ENCODE results near the gene TMEM221. TPM values are rescaled to one million over a fixed set of nuclear protein-coding genes. Genes with fewer than 3 reads are reported as not detected.

TMEM221 gene
- total RNA-seq, 2 donors from 2014 or later: 3.5 to 4.8 TPM

- no peak for TF ChIP-seq CTCF (conservative IDR thresholded peaks at IDR 0.05)
- no peak overlapping the region for H3K4me3 Mint-ChIP-seq
- no peaks in the 10 kb centered on the region for H3K9me3 ChIP-seq (ENCODE audit: control insufficient read depth, low read length)
- H3K9ac ChIP-seq (ENCODE audit: extremely low read depth, low read length, poor library complexity, severe bottlenecking): no peak overlapping the region
- H3K9me3 Mint-ChIP-seq: no peaks in the 10 kb centered on the region
- peaks cover 2% of the 10 kb centered on the region for H3K36me3 Mint-ChIP-seq (ENCODE audit: low read depth)
- H3K27me3 ChIP-seq (ENCODE audit: control insufficient read depth, insufficient read depth, low read length, poor library complexity, severe bottlenecking): no peaks in the 10 kb centered on the region
- peaks cover 11% of the 10 kb centered on the region for H3K27me3 Mint-ChIP-seq (ENCODE audit: insufficient read depth)
- H3K4me3 ChIP-seq (ENCODE audit: low read length): no peak overlapping the region
- no peaks in the 10 kb centered on the region for H3K36me3 ChIP-seq (ENCODE audit: control insufficient read depth, insufficient read depth, low read length)
- no peaks in the 10 kb centered on the region for H3K4me1 ChIP-seq (ENCODE audit: control insufficient read depth, insufficient read depth, low read length)
- WGBS, 2 experiments (ENCODE audit: insufficient coverage in 1 of 2, insufficient read length in 1 of 2): 77 to 83% methylated on average over 9 of the region's 9 CpGs
- H3K27ac ChIP-seq (ENCODE audit: low read depth, low read length): no peak overlapping the region
- H3K27ac Mint-ChIP-seq: no peak overlapping the region
- H3K4me1 Mint-ChIP-seq: peaks cover 14% of the 10 kb centered on the region
- peak; percentile 48 for DNase-seq
Observed at GRCh38 chr19:17495639-17496296, 47.3 kb upstream of the TMEM221 start.

- Mint-ChIP-seq H3K27ac (no peak overlapping the region), H3K4me3 (no peak overlapping the region), H3K4me1 (peaks cover 9% of the 10 kb centered on the region), H3K36me3 (ENCODE audit: low read depth) (no peaks in the 10 kb centered on the region), H3K9me3 (no peaks in the 10 kb centered on the region), H3K27me3 (ENCODE audit: insufficient read depth) (peaks cover 4% of the 10 kb centered on the region)
- DNase-seq: no peak
- no peak overlapping the region for H3K27ac ChIP-seq (ENCODE audit: low read depth, low read length)
- WGBS, 2 experiments (ENCODE audit: insufficient coverage in 1 of 2, insufficient read length in 1 of 2): 89 to 94% methylated on average over 5 of the region's 5 CpGs
- H3K4me3 ChIP-seq (ENCODE audit: low read length): no peak overlapping the region
- H3K27me3 ChIP-seq (ENCODE audit: control insufficient read depth, insufficient read depth, low read length, poor library complexity, severe bottlenecking): no peaks in the 10 kb centered on the region
- no peaks in the 10 kb centered on the region for H3K36me3 ChIP-seq (ENCODE audit: control insufficient read depth, insufficient read depth, low read length)
- H3K9me3 ChIP-seq (ENCODE audit: control insufficient read depth, low read length): no peaks in the 10 kb centered on the region
- no peak overlapping the region for H3K9ac ChIP-seq (ENCODE audit: extremely low read depth, low read length, poor library complexity, severe bottlenecking)
- no peaks in the 10 kb centered on the region for H3K4me1 ChIP-seq (ENCODE audit: control insufficient read depth, insufficient read depth, low read length)
- TF ChIP-seq CTCF (conservative IDR thresholded peaks at IDR 0.05): no peak
Observed at GRCh38 chr19:17491287-17491686, 42.8 kb upstream of the TMEM221 start.

GRCh38 chr19:17490411-17490810, 41.9 kb upstream of the TMEM221 start:
- no peak overlapping the region for H3K9ac ChIP-seq (ENCODE audit: extremely low read depth, low read length, poor library complexity, severe bottlenecking)
- no peak for TF ChIP-seq CTCF (conservative IDR thresholded peaks at IDR 0.05)
- H3K4me3 ChIP-seq (ENCODE audit: low read length): no peak overlapping the region
- H3K4me3 Mint-ChIP-seq: no peak overlapping the region
- H3K4me1 ChIP-seq (ENCODE audit: control insufficient read depth, insufficient read depth, low read length): no peaks in the 10 kb centered on the region
- no peaks in the 10 kb centered on the region for H3K36me3 ChIP-seq (ENCODE audit: control insufficient read depth, insufficient read depth, low read length)
- no peaks in the 10 kb centered on the region for H3K9me3 ChIP-seq (ENCODE audit: control insufficient read depth, low read length)
- no peaks in the 10 kb centered on the region for H3K27me3 ChIP-seq (ENCODE audit: control insufficient read depth, insufficient read depth, low read length, poor library complexity, severe bottlenecking)
- H3K27me3 Mint-ChIP-seq (ENCODE audit: insufficient read depth): peaks cover 4% of the 10 kb centered on the region
- 95 to 100% methylated on average over 2 to 4 of the region's 4 CpGs for WGBS, 2 experiments (ENCODE audit: insufficient coverage in 1 of 2, insufficient read length in 1 of 2)
- H3K36me3 Mint-ChIP-seq (ENCODE audit: low read depth): no peaks in the 10 kb centered on the region
- no peak overlapping the region for H3K27ac ChIP-seq (ENCODE audit: low read depth, low read length)
- H3K27ac Mint-ChIP-seq: no peak overlapping the region
- no peaks in the 10 kb centered on the region for H3K9me3 Mint-ChIP-seq
- peaks cover 7% of the 10 kb centered on the region for H3K4me1 Mint-ChIP-seq
- DNase-seq: no peak
